Lower leg skin (tissue), 4 donors: ENCODE data around the gene SUN1. TPM values are rescaled to one million over a fixed set of nuclear protein-coding genes. Genes with fewer than 3 reads are reported as not detected.
"Not testable (repeated sequence)": the region's sequence is repeated elsewhere in the genome, so short reads cannot be mapped to it uniquely, and the experiment has no call there.

ENCODE experiments used
- DNase-seq, 2 donors: peaks; one replicate each; pipeline ENCODE4 v3.0.0-alpha.2; 2019; ENCODE audit warnings: low spot score in 2 of 2
- H3K4me3 ChIP-seq: fragments of 200-600 bp; sonication (generic); 2 replicates; pipeline ENCODE4 v1.5.1; 2017; ENCODE audit warnings: mild to moderate bottlenecking, low read depth; ENCODE audit not compliant: poor library complexity, severe bottlenecking
- POLR2A ChIP-seq, 2 donors: fragments of 450-650 bp; IDR thresholded peaks; one replicate each; pipeline ENCODE4 v1.6.1; 2016 to 2017; ENCODE audit warnings: antibody characterized with exemption in 2 of 2, mild to moderate bottlenecking in 1 of 2, moderate library complexity in 1 of 2
- WGBS, 2 donors: methylation state at CpG; one replicate each; pipeline ENCODE4 v1.1.5; 2018; 5-methylcytosine and 5-hydroxymethylcytosine counted together
- intact Hi-C: fragments of 100-400 bp; cut with DNase I; formaldehyde crosslinking; loops from one replicate; pipeline ENCODE4 v1.15.0; 2023; ENCODE audit warnings: low total_unique reads
- total RNA-seq, 4 donors: library from RNA; depleted of rRNA; stranded (reverse); fragments of >200 nt; gene quantifications; one replicate each; pipeline ENCODE4 v1.1.0, GENCODE V29; 2016
- TF ChIP-seq, protein P1 (sequence below), 3 donors: fragments of 450-650 bp; IDR thresholded peaks; one replicate each; pipeline ENCODE4 v1.5.1; 2016; ENCODE audit warnings: antibody characterized with exemption in 3 of 3, mild to moderate bottlenecking in 3 of 3, moderate library complexity in 2 of 3

Gene SUN1
- total RNA-seq, 4 donors from 2014 or later = 265 to 429 (median 271) TPM

DNA sequence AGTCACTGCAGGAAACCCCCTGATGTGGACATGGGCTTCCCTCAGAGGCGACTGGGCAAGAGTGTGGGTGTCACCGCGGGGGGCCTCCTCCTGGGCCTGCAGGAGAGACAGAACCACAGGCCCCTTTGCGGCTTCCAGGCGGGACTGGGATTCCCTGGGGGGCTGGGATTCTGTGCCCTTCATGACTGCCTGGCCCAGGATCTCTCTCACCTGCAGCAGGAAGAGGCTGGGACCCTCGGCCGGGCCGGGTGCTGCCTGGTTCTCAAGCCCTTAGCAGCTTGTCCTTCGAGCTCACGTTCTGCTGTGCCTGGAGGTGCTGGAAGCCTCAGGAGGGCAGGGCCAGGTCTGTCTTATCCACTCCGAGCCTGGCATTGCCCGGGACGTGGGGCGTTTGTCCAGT, 11.8 kb downstream of the SUN1 start:
- intact Hi-C loops = no loop called here
- WGBS, 2 donors = 91 to 94% methylated on average over 6 to 14 of the region's 14 CpGs
- DNase-seq = no peak
- TF ChIP-seq, protein P1, sequence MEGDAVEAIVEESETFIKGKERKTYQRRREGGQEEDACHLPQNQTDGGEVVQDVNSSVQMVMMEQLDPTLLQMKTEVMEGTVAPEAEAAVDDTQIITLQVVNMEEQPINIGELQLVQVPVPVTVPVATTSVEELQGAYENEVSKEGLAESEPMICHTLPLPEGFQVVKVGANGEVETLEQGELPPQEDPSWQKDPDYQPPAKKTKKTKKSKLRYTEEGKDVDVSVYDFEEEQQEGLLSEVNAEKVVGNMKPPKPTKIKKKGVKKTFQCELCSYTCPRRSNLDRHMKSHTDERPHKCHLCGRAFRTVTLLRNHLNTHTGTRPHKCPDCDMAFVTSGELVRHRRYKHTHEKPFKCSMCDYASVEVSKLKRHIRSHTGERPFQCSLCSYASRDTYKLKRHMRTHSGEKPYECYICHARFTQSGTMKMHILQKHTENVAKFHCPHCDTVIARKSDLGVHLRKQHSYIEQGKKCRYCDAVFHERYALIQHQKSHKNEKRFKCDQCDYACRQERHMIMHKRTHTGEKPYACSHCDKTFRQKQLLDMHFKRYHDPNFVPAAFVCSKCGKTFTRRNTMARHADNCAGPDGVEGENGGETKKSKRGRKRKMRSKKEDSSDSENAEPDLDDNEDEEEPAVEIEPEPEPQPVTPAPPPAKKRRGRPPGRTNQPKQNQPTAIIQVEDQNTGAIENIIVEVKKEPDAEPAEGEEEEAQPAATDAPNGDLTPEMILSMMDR (IDR thresholded peaks at IDR 0.05) = no peak
- no peak for TF ChIP-seq POLR2A (IDR thresholded peaks at IDR 0.05)
- H3K4me3 ChIP-seq = no peak overlapping the region

DNA sequence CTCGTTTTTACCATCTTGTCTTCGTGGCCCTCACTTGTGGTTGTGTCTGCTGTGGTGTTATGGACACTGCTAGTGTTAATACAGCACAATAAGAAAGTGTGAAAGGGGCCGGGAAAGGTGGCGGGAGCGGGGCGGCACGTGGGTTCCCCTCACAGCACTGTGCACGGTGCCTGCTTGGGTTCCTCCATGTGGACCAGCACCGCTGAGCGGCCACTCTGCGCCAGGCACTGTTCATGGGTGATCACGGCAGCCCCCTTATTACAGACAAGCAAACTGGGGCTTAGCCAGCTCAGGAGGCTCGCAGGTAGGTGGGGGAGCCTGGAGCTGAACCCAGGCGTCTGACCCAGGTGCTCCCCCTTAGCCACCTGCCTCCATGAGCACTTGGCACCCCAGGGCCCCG, 12.2 kb downstream of the SUN1 start:
- TF ChIP-seq, protein P1 (IDR thresholded peaks at IDR 0.05) = no peak
- no peak for TF ChIP-seq POLR2A (IDR thresholded peaks at IDR 0.05)
- no peak overlapping the region for H3K4me3 ChIP-seq
- intact Hi-C loops = no loop called here
- 96 to 98% methylated on average over 15 of the region's 15 CpGs for WGBS, 2 donors
- no peak for DNase-seq

DNA sequence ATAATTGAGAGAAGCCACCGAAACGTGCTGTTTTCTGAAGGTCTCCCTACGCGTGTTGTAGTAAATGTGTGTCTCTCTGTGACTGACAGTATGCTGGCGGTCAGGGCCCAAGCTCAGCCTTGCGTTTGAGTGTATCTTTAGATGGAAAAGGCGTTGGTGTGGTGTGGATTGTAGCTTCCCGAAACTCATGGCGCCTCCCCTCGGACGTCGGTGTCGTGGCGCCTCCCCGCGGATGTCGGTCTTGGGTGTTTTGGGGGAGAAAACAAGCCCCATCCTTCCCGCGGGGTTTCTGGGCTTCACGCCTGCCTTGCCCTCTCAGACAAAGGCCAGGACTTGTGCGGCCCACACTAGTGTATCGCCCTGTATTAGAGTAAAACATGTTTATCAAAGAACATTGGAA, 12.8 kb downstream of the SUN1 start:
- H3K4me3 ChIP-seq = no peak overlapping the region
- 89 to 94% methylated on average over 22 of the region's 22 CpGs for WGBS, 2 donors
- TF ChIP-seq, protein P1 (IDR thresholded peaks at IDR 0.05) = no peak
- no peak for TF ChIP-seq POLR2A (IDR thresholded peaks at IDR 0.05)
- intact Hi-C loops = no loop called here
- DNase-seq = no peak

DNA sequence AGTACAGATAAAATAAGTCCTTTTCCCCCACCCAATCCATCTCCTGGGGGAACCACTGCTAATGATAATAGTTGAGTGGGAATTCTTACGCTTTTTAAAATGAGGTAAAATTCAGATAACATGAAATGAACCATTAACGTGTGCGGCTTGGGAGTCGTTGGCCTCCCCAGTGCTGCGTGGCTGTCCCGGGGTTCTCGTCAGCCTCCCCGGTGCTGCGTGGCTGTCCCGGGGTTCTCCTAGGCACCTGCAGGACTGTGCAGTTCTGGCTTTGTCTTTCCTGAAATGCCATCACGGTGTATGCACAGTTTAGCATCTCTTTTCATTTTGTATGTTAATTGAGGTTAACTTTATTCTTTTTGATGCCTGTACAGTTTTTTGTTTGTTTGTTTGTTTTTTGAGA, 13.5 kb downstream of the SUN1 start:
- intact Hi-C loops = no loop called here
- no peak for TF ChIP-seq POLR2A (IDR thresholded peaks at IDR 0.05)
- TF ChIP-seq, protein P1 (IDR thresholded peaks at IDR 0.05) = no peak
- H3K4me3 ChIP-seq = no peak overlapping the region
- DNase-seq = no peak
- WGBS, 2 donors = 95 to 98% methylated on average over 11 of the region's 11 CpGs

DNA sequence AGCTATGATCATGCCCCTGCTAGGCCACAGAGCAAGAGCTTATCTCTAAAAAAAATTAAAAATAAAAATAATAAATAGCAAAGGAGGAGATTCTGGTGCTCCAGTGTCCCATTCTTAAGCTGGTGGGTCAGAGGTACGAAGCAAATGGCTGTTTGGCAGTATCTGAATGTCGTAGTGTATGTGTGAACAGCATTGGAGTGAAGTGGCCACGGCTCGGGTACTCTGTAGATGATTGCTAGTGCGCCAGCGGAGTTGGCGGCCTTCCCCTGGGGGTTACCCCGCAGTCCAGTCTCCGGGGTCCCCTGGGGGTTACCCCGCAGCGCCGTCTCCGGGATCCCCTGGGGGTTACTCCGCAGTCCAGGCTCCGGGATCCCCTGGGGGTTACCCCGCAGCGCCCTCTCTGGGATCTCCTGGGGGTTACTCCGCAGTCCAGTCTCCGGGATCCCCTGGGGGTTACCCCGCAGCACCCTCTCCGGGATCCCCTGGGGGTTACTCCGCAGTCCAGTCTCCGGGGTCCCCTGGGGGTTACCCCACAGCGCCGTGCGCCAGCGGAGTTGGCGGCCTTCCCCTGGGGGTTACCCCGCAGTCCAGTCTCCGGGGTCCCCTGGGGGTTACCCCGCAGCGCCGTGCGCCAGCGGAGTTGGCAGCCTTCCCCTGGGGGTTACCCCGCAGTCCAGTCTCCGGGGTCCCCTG, 14.8 kb downstream of the SUN1 start:
- H3K4me3 ChIP-seq, DNase-seq, intact Hi-C loops: not testable (repeated sequence)
- 93 to 94% methylated on average over 27 to 28 of the region's 37 CpGs for WGBS, 2 donors

DNA sequence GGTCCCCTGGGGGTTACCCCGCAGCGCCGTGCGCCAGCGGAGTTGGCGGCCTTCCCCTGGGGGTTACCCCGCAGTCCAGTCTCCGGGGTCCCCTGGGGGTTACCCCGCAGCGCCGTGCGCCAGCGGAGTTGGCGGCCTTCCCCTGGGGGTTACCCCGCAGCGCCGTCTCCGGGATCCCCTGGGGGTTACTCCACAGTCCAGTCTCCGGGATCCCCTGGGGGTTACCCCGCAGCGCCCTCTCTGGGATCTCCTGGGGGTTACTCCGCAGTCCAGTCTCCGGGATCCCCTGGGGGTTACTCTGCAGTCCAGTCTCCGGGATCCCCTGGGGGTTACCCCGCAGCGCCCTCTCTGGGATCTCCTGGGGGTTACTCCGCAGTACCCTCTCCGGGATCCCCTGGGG, 15.5 kb downstream of the SUN1 start:
- 87 to 93% methylated on average over 17 to 19 of the region's 28 CpGs for WGBS, 2 donors
- DNase-seq, H3K4me3 ChIP-seq, intact Hi-C loops: not testable (repeated sequence)

DNA sequence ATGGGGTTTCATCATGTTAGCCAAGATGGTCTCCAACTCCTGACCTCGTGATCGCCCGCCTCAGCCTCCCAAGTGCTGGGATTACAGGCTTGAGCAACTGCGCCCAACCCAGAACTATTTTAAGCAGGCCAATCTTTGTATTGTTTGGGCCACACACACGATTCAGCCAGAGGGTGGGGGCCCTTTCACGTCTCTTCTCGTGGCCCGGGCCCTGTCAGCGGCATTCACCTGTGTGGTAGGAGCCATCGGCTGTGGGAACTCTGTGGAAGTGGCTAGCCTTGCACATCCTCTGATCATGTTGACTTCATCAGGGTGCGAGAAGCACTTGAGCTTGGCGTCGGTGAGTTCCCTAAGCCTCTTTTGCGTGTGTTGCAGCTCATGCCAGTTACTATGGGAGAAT, 16.9 kb downstream of the SUN1 start:
- 88 to 90% methylated on average over 14 of the region's 14 CpGs for WGBS, 2 donors
- intact Hi-C loops = no loop called here
- DNase-seq = no peak
- no peak overlapping the region for H3K4me3 ChIP-seq
- TF ChIP-seq, protein P1 (IDR thresholded peaks at IDR 0.05) = no peak
- no peak for TF ChIP-seq POLR2A (IDR thresholded peaks at IDR 0.05)
